Non-pigmented ciliary epithelial cell (primary cell): ENCODE data around the gene SFXN4.
"Not testable (repeated sequence)": the region's sequence is repeated elsewhere in the genome, so short reads cannot be mapped to it uniquely, and the experiment has no call there.

Experiments
- DNase-seq: peaks from one replicate; pipeline ENCODE4 v3.0.0-alpha.2; 2010; ENCODE audit warnings: low read depth

The SFXN4 gene

GRCh38 chr10:119143657-119144056, 21.9 kb downstream of the SFXN4 start:
- DNase-seq = no peak

- no peak for DNase-seq
Observed at GRCh38 chr10:119140603-119141245, 24.8 kb downstream of the SFXN4 start.

- DNase-seq = no peak
Observed at GRCh38 chr10:119139464-119140067, 25.9 kb downstream of the SFXN4 start.

GRCh38 chr10:119138346-119139306, 26.9 kb downstream of the SFXN4 start:
- DNase-seq = no peak

GRCh38 chr10:119137878-119138277, 27.6 kb downstream of the SFXN4 start:
- DNase-seq = not testable (repeated sequence)

GRCh38 chr10:119136084-119136483, 29.4 kb downstream of the SFXN4 start:
- no peak for DNase-seq

GRCh38 chr10:119135513-119135881, 30.0 kb downstream of the SFXN4 start:
- no peak for DNase-seq

- DNase-seq = no peak
Observed at GRCh38 chr10:119133949-119134348, 31.6 kb downstream of the SFXN4 start.

- DNase-seq = no peak
Observed at GRCh38 chr10:119132521-119133345, 32.8 kb downstream of the SFXN4 start.

GRCh38 chr10:119131512-119132240, 33.8 kb downstream of the SFXN4 start:
- DNase-seq = no peak

- DNase-seq = no peak
Observed at GRCh38 chr10:119129721-119130120, 35.8 kb downstream of the SFXN4 start.

- DNase-seq = no peak
Observed at GRCh38 chr10:119125942-119126341, 39.6 kb downstream of the SFXN4 start.

GRCh38 chr10:119120875-119121274, 44.6 kb downstream of the SFXN4 start:
- DNase-seq = no peak

- no peak for DNase-seq
Observed at GRCh38 chr10:119120413-119120867, 45.1 kb downstream of the SFXN4 start.

GRCh38 chr10:119119400-119119799, 46.1 kb downstream of the SFXN4 start:
- DNase-seq = no peak

GRCh38 chr10:119118231-119118630, 47.3 kb downstream of the SFXN4 start:
- no peak for DNase-seq

GRCh38 chr10:119116326-119116951, 49.1 kb downstream of the SFXN4 start:
- DNase-seq = no peak

- DNase-seq = no peak
Observed at GRCh38 chr10:119115926-119116325, 49.6 kb downstream of the SFXN4 start.

GRCh38 chr10:119113751-119114732, 51.5 kb downstream of the SFXN4 start:
- no peak for DNase-seq
